Heart right ventricle (tissue), 16 donors: ENCODE data around the gene WDR64. TPM values are rescaled to one million over a fixed set of nuclear protein-coding genes. Genes with fewer than 3 reads are reported as not detected.

ENCODE experiments used
- ATAC-seq, 8 donors: fragments of 200-7000 bp; cut with Tn5 transposase; one replicate each; pipeline ENCODE4 v1.9.1; 2020; ENCODE audit warnings: mild to moderate bottlenecking in 8 of 8, moderate library complexity in 8 of 8, moderate number of reproducible peaks in 1 of 8
- DNase-seq, 2 donors: peaks; one replicate each; pipeline ENCODE4 v3.0.0-alpha.2; 2020
- H3K27ac ChIP-seq, 10 donors: fragments of 200-600 bp; sonication (generic) in 2 of 10; one replicate each; pipeline versions ENCODE4 v1.5.0 to v1.8.0; 2020 to 2022; ENCODE audit warnings: mild to moderate bottlenecking in 3 of 10
- H3K27me3 ChIP-seq, 7 donors: fragments of 200-600 bp; one replicate each; pipeline ENCODE4 v1.8.0; 2021 to 2022; ENCODE audit warnings: mild to moderate bottlenecking in 2 of 7
- H3K36me3 ChIP-seq, 9 donors: fragments of 200-600 bp; sonication (generic) in 1 of 9; one replicate each; pipeline versions ENCODE4 v1.5.0 to v1.8.0; 2020 to 2022; ENCODE audit warnings: mild to moderate bottlenecking in 2 of 9
- H3K4me1 ChIP-seq, 9 donors: fragments of 200-600 bp; sonication (generic) in 1 of 9; one replicate each; pipeline versions ENCODE4 v1.5.0 to v1.8.0; 2020 to 2022; ENCODE audit warnings: mild to moderate bottlenecking in 4 of 9
- H3K4me3 ChIP-seq, 10 donors: fragments of 200-600 bp; sonication (generic) in 2 of 10; one replicate each; pipeline versions ENCODE4 v1.5.0 to v1.8.0; 2020 to 2022; ENCODE audit warnings: mild to moderate bottlenecking in 7 of 10, moderate library complexity in 2 of 10
- H3K9me3 ChIP-seq, 11 donors: fragments of 200-600 bp in 10 of 11; sonication (generic) in 2 of 11; one replicate each; pipeline versions ENCODE4 v1.5.0 to v1.8.0; 2013 to 2022; ENCODE audit warnings: mild to moderate bottlenecking in 2 of 11, control low read depth in 1 of 11, moderate library complexity in 1 of 11
- CTCF ChIP-seq, 9 donors: fragments of 200-600 bp; sonication (generic) in 2 of 9; IDR thresholded peaks; one replicate each; pipeline versions ENCODE4 v1.5.0 to v1.8.0; 2021 to 2022; ENCODE audit warnings: antibody characterized with exemption in 9 of 9, mild to moderate bottlenecking in 5 of 9, moderate library complexity in 1 of 9
- WGBS, 2 donors: extraction: QIAGEN DNeasy Blood & Tissue Kit; methylation state at CpG; one replicate each; pipeline ENCODE4 v1.1.7; 2013; ENCODE audit warnings: inconsistent platforms in 1 of 2; 5-methylcytosine and 5-hydroxymethylcytosine counted together
- intact Hi-C, 10 donors: fragments of 100-400 bp; cut with DNase I; formaldehyde crosslinking; loops; one replicate each; pipeline versions ENCODE4 v1.11.1 to v1.14.2; 2022
- polyA plus RNA-seq, 2 donors: library from polyadenylated mRNA; stranded (reverse); fragments of 200-250 nt; gene quantifications; one replicate each; pipeline ENCODE4 v1.2.3, GENCODE V29; 2013
- total RNA-seq, 10 donors: library from RNA; stranded (reverse); fragmentation: NEBNext Ultra II Directional in 3 of 10; extraction: Animal tissue kit (Norgen Biotek cat#: 25700) in 3 of 10; gene quantifications; one replicate each; pipeline versions ENCODE4 v1.2.1 to v1.2.4, GENCODE V29; 2021 to 2023
- donor health status: Arrhythmogenic right ventricular cardiomyopathy.
- donor health status: ischemic (EF 13 %, LVEDD 7.1; RV severe dilation, severe dysfunction).
- donor health status: healthy with polysubstance abuse.
- donor health status: DM: no; HTN: yes; CAD: no.
- donor health status: DM: no; HTN: no; CAD: no.
- donor health status: ischemic (EF 25% LVEDD 6.9; RV normal size, moderate dysfunction).
- donor health status: ischemic (EF 25% LVEDD 5.7; RV mildly dilated, moderate dysfunction).
- donor health status: healthy.
- donor health status: DM: yes; HTN: yes; CAD: no.
- donor health status: Ischemic cardiomyopathy.
- donor health status: ischemic (EF 35%, LVEDD 5.7; RV mildly dilated, moderate dysfunction).
- donor health status: nonischemic (EF 11% LVEDD 7.7; RV severe dilation, severe dysfunction).
- donor health status: DM: yes; HTN: yes; CAD: no.
- donor health status: PGD.
- donor health status: ischemic (EF 29% LVEDD 5.4; RV normal size, mild dysfunction).
- donor health status: nonischemic (EF 23%, LVEDD 6.1; RV moderate dilation, normal function).

The WDR64 gene
- total and polyA plus RNA-seq, 12 donors, result 0.59 TPM; not detected in 11

GRCh38 chr1:241715956-241716355 lies 63.9 kb downstream of the WDR64 start:
- Histone ChIP-seq H3K4me1 (no peaks in the 10 kb centered on the region), H3K4me3 (no peak overlapping the region), H3K27me3 (peaks cover 0 to 3% (median 0%) of the 10 kb centered on the region in 7 donors), H3K27ac (no peak overlapping the region), H3K9me3 (peaks cover 0 to 6% (median 0%) of the 10 kb centered on the region in 11 donors), H3K36me3 (no peaks in the 10 kb centered on the region)
- TF ChIP-seq CTCF (IDR thresholded peaks at IDR 0.05), result no peak
- ATAC-seq (no peak), DNase-seq (no peak)
- 81 to 83% methylated on average over 4 of the region's 4 CpGs for WGBS, 2 donors
- intact Hi-C loops, result no loop called here

- ATAC-seq, result no peak
- Histone ChIP-seq H3K4me3 (no peak overlapping the region), H3K9me3 (peaks cover 0 to 8% (median 0%) of the 10 kb centered on the region in 11 donors), H3K27me3 (peaks cover 0 to 3% (median 0%) of the 10 kb centered on the region in 7 donors), H3K27ac (no peak overlapping the region), H3K4me1 (no peaks in the 10 kb centered on the region), H3K36me3 (no peaks in the 10 kb centered on the region)
- 72% methylated on average over 6 of the region's 6 CpGs for WGBS, 2 donors
- intact Hi-C loops, result no loop called here
- TF ChIP-seq CTCF (IDR thresholded peaks at IDR 0.05), result no peak
- no peak for DNase-seq
These were observed 65.0 kb downstream of the WDR64 start for GRCh38 chr1:241716915-241717656.

- no peak for TF ChIP-seq CTCF (IDR thresholded peaks at IDR 0.05)
- H3K36me3 ChIP-seq, result no peaks in the 10 kb centered on the region
- no peak overlapping the region for H3K4me3 ChIP-seq
- no peak overlapping the region for H3K27ac ChIP-seq
- H3K27me3 ChIP-seq, result peaks cover 0 to 3% (median 0%) of the 10 kb centered on the region in 7 donors
- intact Hi-C loops, result no loop called here
- ATAC-seq, result no peak
- WGBS, 2 donors, result 83% methylated on average over 5 of the region's 5 CpGs
- peaks cover 0 to 8% (median 0%) of the 10 kb centered on the region in 11 donors for H3K9me3 ChIP-seq
- H3K4me1 ChIP-seq, result no peaks in the 10 kb centered on the region
- DNase-seq, result no peak
These were observed 65.9 kb downstream of the WDR64 start for GRCh38 chr1:241717975-241718374.

- peaks cover 0 to 8% (median 0%) of the 10 kb centered on the region in 11 donors for H3K9me3 ChIP-seq
- peaks cover 0 to 3% (median 0%) of the 10 kb centered on the region in 7 donors for H3K27me3 ChIP-seq
- DNase-seq (no peak), ATAC-seq (no peak)
- H3K36me3 ChIP-seq, result no peaks in the 10 kb centered on the region
- no peak for TF ChIP-seq CTCF (IDR thresholded peaks at IDR 0.05)
- intact Hi-C loops, result no loop called here
- no peak overlapping the region for H3K4me3 ChIP-seq
- 89 to 92% methylated on average over 3 of the region's 3 CpGs for WGBS, 2 donors
- no peak overlapping the region for H3K27ac ChIP-seq
- H3K4me1 ChIP-seq, result no peaks in the 10 kb centered on the region
These were observed 68.9 kb downstream of the WDR64 start for GRCh38 chr1:241721011-241721410.
